ENCODE data around the gene TMED8.
"Not testable (repeated sequence)": the region's sequence is repeated elsewhere in the genome, so short reads cannot be mapped to it uniquely, and the experiment has no call there.

TMED8 gene

GRCh38 chr14:77322250-77322902 is 54.5 kb downstream of the TMED8 start:
- no peak for DNase-seq (ENCODE audit: low read depth)

GRCh38 chr14:77320238-77320935 is 56.5 kb downstream of the TMED8 start, which contains the start of gene POMT2:
POMT2 (minus strand) TSS chr14:77320883; CDS start chr14:77320681, 202 bp downstream.
- peak; percentile 90 for DNase-seq (ENCODE audit: low read depth)

GRCh38 chr14:77319422-77319821 is 57.5 kb downstream of the TMED8 start:
- no peak for DNase-seq (ENCODE audit: low read depth)

GRCh38 chr14:77318756-77319155 is 58.1 kb downstream of the TMED8 start:
- not testable (repeated sequence) for DNase-seq (ENCODE audit: low read depth)

- DNase-seq (ENCODE audit: low read depth): no peak
These were observed 58.8 kb downstream of the TMED8 start for GRCh38 chr14:77318006-77318553.

- DNase-seq (ENCODE audit: low read depth): no peak
These were observed 60.0 kb downstream of the TMED8 start for GRCh38 chr14:77316872-77317301.

- no peak for DNase-seq (ENCODE audit: low read depth)
These were observed 60.7 kb downstream of the TMED8 start for GRCh38 chr14:77316195-77316505.

- DNase-seq (ENCODE audit: low read depth): no peak
These were observed 62.1 kb downstream of the TMED8 start for GRCh38 chr14:77314539-77315457.

- no peak for DNase-seq (ENCODE audit: low read depth)
These were observed 62.9 kb downstream of the TMED8 start for GRCh38 chr14:77314043-77314442.

- DNase-seq (ENCODE audit: low read depth): no peak
These were observed 63.5 kb downstream of the TMED8 start for GRCh38 chr14:77313371-77313770.

- DNase-seq (ENCODE audit: low read depth): no peak
These were observed 65.7 kb downstream of the TMED8 start for GRCh38 chr14:77311217-77311616.

GRCh38 chr14:77310026-77310425 is 66.9 kb downstream of the TMED8 start:
- no peak for DNase-seq (ENCODE audit: low read depth)

- no peak for DNase-seq (ENCODE audit: low read depth)
These were observed 67.8 kb downstream of the TMED8 start for GRCh38 chr14:77309131-77309530.

- no peak for DNase-seq (ENCODE audit: low read depth)
These were observed 69.9 kb downstream of the TMED8 start for GRCh38 chr14:77306851-77307496.

GRCh38 chr14:77306416-77306815 is 70.5 kb downstream of the TMED8 start:
- no peak for DNase-seq (ENCODE audit: low read depth)

- no peak for DNase-seq (ENCODE audit: low read depth)
These were observed 71.2 kb downstream of the TMED8 start for GRCh38 chr14:77305696-77306095.

- no peak for DNase-seq (ENCODE audit: low read depth)
These were observed 73.3 kb downstream of the TMED8 start for GRCh38 chr14:77303417-77304156.

GRCh38 chr14:77302926-77303325 is 74.0 kb downstream of the TMED8 start:
- DNase-seq (ENCODE audit: low read depth): no peak

- peak; percentile 23 for DNase-seq (ENCODE audit: low read depth)
These were observed 75.8 kb downstream of the TMED8 start for GRCh38 chr14:77301103-77301502.

- DNase-seq (ENCODE audit: low read depth): no peak
These were observed 77.1 kb downstream of the TMED8 start for GRCh38 chr14:77299771-77300170.

- no peak for DNase-seq (ENCODE audit: low read depth)
These were observed 80.0 kb downstream of the TMED8 start for GRCh38 chr14:77296906-77297305.
